Karpas-422 (cell line): Measurements from ENCODE around the gene APEX1. TPM values are rescaled to one million over a fixed set of nuclear protein-coding genes. Genes with fewer than 3 reads are reported as not detected.
"Not testable (repeated sequence)": the region's sequence is repeated elsewhere in the genome, so short reads cannot be mapped to it uniquely, and the experiment has no call there.

Experiments
- DNase-seq: peaks from one replicate; pipeline ENCODE4 v3.0.0-alpha.2; 2015
- H2AFZ ChIP-seq: fragments of 200-600 bp; sonication (generic); 2 replicates; pipeline ENCODE4 v1.6.1; 2014; ENCODE audit warnings: antibody characterized with exemption, low read length, mixed read lengths
- H3K27ac ChIP-seq: fragments of 200-600 bp; sonication (generic); 2 replicates; pipeline ENCODE4 v1.5.1; 2014; ENCODE audit warnings: mild to moderate bottlenecking, low read length, moderate library complexity
- H3K27me3 ChIP-seq: fragments of 200-600 bp; sonication (generic); 2 replicates; pipeline ENCODE4 v1.6.1; 2014; ENCODE audit warnings: low read length, mixed read lengths
- H3K36me3 ChIP-seq: fragments of 200-600 bp; sonication (generic); 2 replicates; pipeline ENCODE4 v1.6.1; 2014; ENCODE audit warnings: low read length, mixed read lengths; ENCODE audit not compliant: insufficient read depth
- H3K4me1 ChIP-seq: fragments of 200-600 bp; sonication (generic); 2 replicates; pipeline ENCODE4 v1.6.1; 2014; ENCODE audit warnings: mild to moderate bottlenecking, low read length, mixed read lengths
- H3K4me2 ChIP-seq: fragments of 200-600 bp; sonication (generic); 2 replicates; pipeline ENCODE4 v1.6.1; 2014; ENCODE audit warnings: low read length, low read depth, mild to moderate bottlenecking; ENCODE audit not compliant: poor library complexity, severe bottlenecking
- H3K4me3 ChIP-seq: fragments of 200-600 bp; sonication (generic); 2 replicates; pipeline ENCODE4 v1.5.1; 2014; ENCODE audit warnings: mild to moderate bottlenecking, antibody characterized with exemption, low read length, mixed read lengths
- H3K79me2 ChIP-seq: fragments of 200-600 bp; sonication (generic); 2 replicates; pipeline ENCODE4 v1.6.1; 2014; ENCODE audit warnings: mild to moderate bottlenecking, low read length, mixed read lengths
- H3K9ac ChIP-seq: fragments of 200-600 bp; sonication (generic); 2 replicates; pipeline ENCODE4 v1.6.0; 2014; ENCODE audit warnings: low read length
- H3K9me2 ChIP-seq: fragments of 200-600 bp; sonication (generic), shearing (Covaris generic); replicated peaks from 2 replicates; pipeline ENCODE4 v1.6.0; 2014; ENCODE audit warnings: mild to moderate bottlenecking, low read length, moderate library complexity; ENCODE audit not compliant: insufficient read depth
- H3K9me3 ChIP-seq: fragments of 300-700, 200-600 bp; sonication (generic); 2 replicates; pipeline ENCODE4 v1.6.1; 2014; ENCODE audit warnings: low read length, mixed read lengths
- H4K20me1 ChIP-seq: fragments of 200-600 bp; sonication (generic); 2 replicates; pipeline ENCODE4 v1.6.1; 2014; ENCODE audit warnings: mild to moderate bottlenecking, antibody characterized with exemption, low read length, low read depth; ENCODE audit not compliant: insufficient read depth
- total RNA-seq: library from RNA; depleted of rRNA; stranded (reverse); fragments of >200 nt; shearing (Covaris generic); gene quantifications from 2 replicates; pipeline ENCODE4 v1.2.3, GENCODE V29; 2014; ENCODE audit warnings: low replicate concordance

Gene APEX1
- total RNA-seq, 1 experiment from 2014 or later = 97.8 TPM

DNA sequence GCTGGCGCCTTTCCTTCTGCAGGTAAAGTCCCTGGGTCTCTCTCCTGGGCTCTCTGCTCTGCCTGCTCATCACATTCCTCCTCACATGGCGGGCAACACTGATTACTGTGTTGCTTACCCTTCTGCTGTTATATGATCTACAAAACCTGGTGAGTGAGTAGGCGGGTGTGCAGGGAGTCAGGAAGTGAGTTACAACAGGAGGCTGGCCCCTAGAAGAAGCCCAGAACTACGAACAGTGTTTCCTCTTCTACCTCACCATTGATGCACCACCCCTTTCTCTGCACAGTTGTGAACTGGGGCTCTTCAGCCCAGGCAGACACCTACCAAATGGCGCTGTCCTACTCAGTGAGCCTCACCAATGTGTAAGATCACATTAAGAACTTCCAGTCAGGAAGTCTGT is 14.1 kb upstream of the APEX1 start:
- Histone ChIP-seq H3K79me2 (no peaks in the 10 kb centered on the region), H3K36me3 (peaks cover 3% of the 10 kb centered on the region; the same call in 1 of the 2 replicates), H3K27me3 (no peaks in the 10 kb centered on the region), H3K9me3 (no peaks in the 10 kb centered on the region), H3K27ac (no peak overlapping the region), H2AFZ (no peak overlapping the region), H3K9me2 (no peaks in the 10 kb centered on the region), H4K20me1 (0 out of 2 replicates have a peak, but pooled peaks cover 3% of the 10 kb centered on the region), H3K4me3 (no peak overlapping the region), H3K4me1 (peaks cover 4% of the 10 kb centered on the region), H3K9ac (no peak overlapping the region), H3K4me2 (no peak overlapping the region)
- no peak for DNase-seq

DNA sequence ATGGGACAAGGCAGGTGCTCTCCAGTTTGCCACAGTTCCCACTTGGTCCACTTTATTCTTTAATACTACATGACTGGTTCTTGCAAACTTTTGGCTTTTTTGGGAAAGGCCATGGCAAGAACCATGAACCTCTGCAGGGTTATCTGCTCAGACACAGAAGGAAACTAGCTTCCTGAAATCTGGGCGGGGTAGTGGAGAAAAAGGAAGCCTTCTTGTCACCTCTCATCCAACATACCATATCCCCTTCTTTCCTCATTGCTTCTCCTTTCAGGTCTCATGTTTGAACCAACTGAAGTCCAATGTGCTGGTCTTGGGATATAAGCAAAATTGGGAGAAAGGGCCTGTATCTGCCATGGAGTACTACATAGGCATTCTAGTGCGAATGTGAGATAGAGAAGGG is 13.6 kb upstream of the APEX1 start:
- peaks cover 4% of the 10 kb centered on the region for H3K4me1 ChIP-seq
- no peaks in the 10 kb centered on the region for H3K9me3 ChIP-seq
- no peak for DNase-seq
- no peak overlapping the region for H3K4me2 ChIP-seq
- H2AFZ ChIP-seq = no peak overlapping the region
- 0 out of 2 replicates have a peak, but pooled peaks cover 3% of the 10 kb centered on the region for H4K20me1 ChIP-seq
- H3K79me2 ChIP-seq = no peaks in the 10 kb centered on the region
- no peak overlapping the region for H3K9ac ChIP-seq
- no peaks in the 10 kb centered on the region for H3K9me2 ChIP-seq
- peaks cover 8% of the 10 kb centered on the region for H3K36me3 ChIP-seq
- no peak overlapping the region for H3K4me3 ChIP-seq
- H3K27me3 ChIP-seq = no peaks in the 10 kb centered on the region
- no peak overlapping the region for H3K27ac ChIP-seq

DNA sequence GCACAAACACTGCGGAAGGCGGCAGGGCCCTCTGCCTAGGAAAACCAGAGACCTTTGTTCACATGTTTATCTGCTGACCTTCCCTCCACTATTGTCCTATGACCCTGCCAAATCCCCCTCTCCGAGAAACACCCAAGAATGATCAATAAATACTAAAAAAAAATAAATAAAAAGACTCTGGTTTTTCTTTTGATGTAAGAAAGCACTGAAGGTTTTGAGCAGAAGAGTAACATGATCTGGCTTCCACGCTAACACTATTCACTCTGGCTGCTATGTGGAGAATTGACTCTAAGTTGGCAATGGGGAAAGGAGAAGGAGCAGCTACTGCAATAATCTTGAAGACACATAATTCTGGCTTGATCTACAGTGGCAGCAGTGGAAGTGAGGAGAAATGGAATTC is 11.4 kb upstream of the APEX1 start:
- H3K4me1 ChIP-seq, H3K9me2 ChIP-seq, H3K9ac ChIP-seq, DNase-seq, H3K27ac ChIP-seq, H3K79me2 ChIP-seq, H3K4me3 ChIP-seq, H3K4me2 ChIP-seq, H2AFZ ChIP-seq, H4K20me1 ChIP-seq, H3K27me3 ChIP-seq, H3K9me3 ChIP-seq: not testable (repeated sequence)
- H3K36me3 ChIP-seq = peaks cover 30% of the 10 kb centered on the region

DNA sequence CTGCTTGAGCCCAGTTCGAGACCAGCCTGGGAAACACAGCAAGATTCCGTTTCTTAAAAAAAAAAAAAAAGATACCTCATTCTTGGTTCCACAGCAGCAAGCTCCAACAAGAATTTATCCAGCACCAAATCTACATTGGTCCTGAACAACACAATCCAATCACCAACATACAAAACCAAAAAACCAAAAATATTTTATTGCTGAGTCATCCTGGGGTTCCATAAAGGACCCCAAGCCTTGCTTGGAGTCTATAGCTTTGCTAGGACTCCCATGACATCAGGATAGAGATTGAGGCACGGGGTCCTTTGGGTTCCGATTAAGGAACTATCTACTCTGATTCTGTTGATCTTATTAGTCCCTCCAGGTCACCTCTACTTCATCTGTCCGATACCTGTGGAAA is 8.1 kb upstream of the APEX1 start:
- Histone ChIP-seq H3K9ac (no peak overlapping the region), H3K4me1 (no peaks in the 10 kb centered on the region), H3K79me2 (peaks cover 2% of the 10 kb centered on the region; the same call in 1 of the 2 replicates), H3K27me3 (no peaks in the 10 kb centered on the region), H3K4me3 (no peak overlapping the region), H2AFZ (no peak overlapping the region), H3K4me2 (no peak overlapping the region), H3K36me3 (peaks cover 50% of the 10 kb centered on the region), H3K27ac (no peak overlapping the region), H3K9me2 (no peaks in the 10 kb centered on the region), H4K20me1 (0 out of 2 replicates have a peak, but pooled peaks cover 3% of the 10 kb centered on the region), H3K9me3 (no peaks in the 10 kb centered on the region)
- DNase-seq = no peak

DNA sequence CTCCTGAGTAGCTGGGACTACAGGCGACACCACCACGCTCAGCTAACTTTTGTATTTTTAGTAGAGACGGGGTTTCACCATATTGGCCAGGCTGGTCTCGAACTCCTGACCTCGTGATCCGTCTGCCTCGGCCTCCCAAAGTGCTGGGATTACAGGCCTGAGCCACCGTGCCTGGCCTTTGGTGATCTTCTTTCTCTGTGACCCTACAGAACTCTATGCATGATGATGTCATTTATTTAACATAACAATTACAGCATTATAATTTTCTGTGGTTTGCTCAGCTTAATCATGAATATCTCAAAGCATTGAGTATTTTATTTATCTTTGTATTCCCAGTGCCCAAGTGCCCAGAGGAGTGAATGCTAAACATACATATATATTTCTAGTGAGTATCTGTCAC is 2.2 kb upstream of the APEX1 start:
- H3K9me3 ChIP-seq, H3K27me3 ChIP-seq, H3K9ac ChIP-seq, H4K20me1 ChIP-seq, DNase-seq, H3K27ac ChIP-seq, H2AFZ ChIP-seq, H3K4me3 ChIP-seq, H3K9me2 ChIP-seq: not testable (repeated sequence)
- peaks cover 50% of the 10 kb centered on the region for H3K79me2 ChIP-seq
- peak overlapping the region; percentile 81 for H3K4me2 ChIP-seq
- H3K36me3 ChIP-seq = peaks cover 52% of the 10 kb centered on the region
- peaks cover 26% of the 10 kb centered on the region for H3K4me1 ChIP-seq

DNA sequence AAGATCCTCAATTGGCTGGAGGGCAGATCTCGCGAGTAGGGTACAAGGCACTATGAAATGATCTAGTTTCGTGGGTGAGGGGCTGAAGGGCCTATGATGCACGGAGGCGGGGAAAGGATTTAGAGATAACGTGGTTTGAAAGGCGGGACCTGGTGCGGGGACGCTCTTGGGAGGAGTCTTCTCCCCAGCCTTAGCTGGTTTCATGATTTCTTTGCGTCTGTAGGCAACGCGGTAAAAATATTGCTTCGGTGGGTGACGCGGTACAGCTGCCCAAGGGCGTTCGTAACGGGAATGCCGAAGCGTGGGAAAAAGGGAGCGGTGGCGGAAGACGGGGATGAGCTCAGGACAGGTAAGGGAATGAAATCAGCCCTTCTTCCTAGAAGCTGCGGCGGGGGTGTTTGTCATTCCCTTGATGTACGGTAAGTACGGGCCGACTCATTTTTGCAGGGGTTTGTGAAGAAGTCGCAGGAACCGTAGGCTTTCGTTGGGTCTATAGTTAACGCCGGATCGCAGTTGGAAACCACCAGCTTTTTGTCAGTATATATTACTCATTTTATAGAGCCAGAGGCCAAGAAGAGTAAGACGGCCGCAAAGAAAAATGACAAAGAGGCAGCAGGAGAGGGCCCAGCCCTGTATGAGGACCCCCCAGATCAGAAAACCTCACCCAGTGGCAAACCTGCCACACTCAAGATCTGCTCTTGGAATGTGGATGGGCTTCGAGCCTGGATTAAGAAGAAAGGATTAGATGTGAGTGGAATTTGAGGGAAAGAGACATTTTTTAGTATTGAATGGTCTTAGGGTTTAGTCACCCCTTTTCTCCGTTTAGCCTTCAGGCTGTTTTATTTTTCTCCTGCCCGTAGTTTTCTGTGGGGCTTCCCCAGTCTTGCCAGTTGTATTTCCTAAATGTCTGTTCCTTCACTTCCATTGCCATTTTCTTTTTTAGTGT is 602 bp downstream of the APEX1 start:
- no peaks in the 10 kb centered on the region for H3K9me3 ChIP-seq
- no peaks in the 10 kb centered on the region for H3K27me3 ChIP-seq
- peak overlapping the region; percentile 86 for H3K4me3 ChIP-seq
- no peaks in the 10 kb centered on the region for H3K9me2 ChIP-seq
- peaks cover 7% of the 10 kb centered on the region for H4K20me1 ChIP-seq
- H3K36me3 ChIP-seq = peaks cover 44% of the 10 kb centered on the region
- H3K79me2 ChIP-seq = peaks cover 78% of the 10 kb centered on the region
- peak overlapping the region; percentile 66; the same call in 1 of the 2 replicates for H2AFZ ChIP-seq
- peaks cover 53% of the 10 kb centered on the region for H3K4me1 ChIP-seq
- H3K4me2 ChIP-seq = peak overlapping the region; percentile 81
- H3K9ac ChIP-seq = peak overlapping the region; percentile 83
- peak; percentile 97 for DNase-seq
- peak overlapping the region; percentile 80 for H3K27ac ChIP-seq

DNA sequence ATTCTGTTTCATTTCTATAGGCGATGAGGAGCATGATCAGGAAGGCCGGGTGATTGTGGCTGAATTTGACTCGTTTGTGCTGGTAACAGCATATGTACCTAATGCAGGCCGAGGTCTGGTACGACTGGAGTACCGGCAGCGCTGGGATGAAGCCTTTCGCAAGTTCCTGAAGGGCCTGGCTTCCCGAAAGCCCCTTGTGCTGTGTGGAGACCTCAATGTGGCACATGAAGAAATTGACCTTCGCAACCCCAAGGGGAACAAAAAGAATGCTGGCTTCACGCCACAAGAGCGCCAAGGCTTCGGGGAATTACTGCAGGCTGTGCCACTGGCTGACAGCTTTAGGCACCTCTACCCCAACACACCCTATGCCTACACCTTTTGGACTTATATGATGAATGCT is 1.9 kb downstream of the APEX1 start:
- Histone ChIP-seq H3K4me3 (peak overlapping the region; percentile 86), H3K27ac (no peak overlapping the region), H3K4me2 (peak overlapping the region; percentile 81), H2AFZ (no peak overlapping the region), H3K9ac (peak overlapping the region; percentile 83), H3K9me2 (no peaks in the 10 kb centered on the region), H3K4me1 (peaks cover 56% of the 10 kb centered on the region), H3K79me2 (peaks cover 81% of the 10 kb centered on the region), H3K27me3 (no peaks in the 10 kb centered on the region), H4K20me1 (peaks cover 10% of the 10 kb centered on the region), H3K9me3 (no peaks in the 10 kb centered on the region), H3K36me3 (peaks cover 37% of the 10 kb centered on the region)
- no peak for DNase-seq

DNA sequence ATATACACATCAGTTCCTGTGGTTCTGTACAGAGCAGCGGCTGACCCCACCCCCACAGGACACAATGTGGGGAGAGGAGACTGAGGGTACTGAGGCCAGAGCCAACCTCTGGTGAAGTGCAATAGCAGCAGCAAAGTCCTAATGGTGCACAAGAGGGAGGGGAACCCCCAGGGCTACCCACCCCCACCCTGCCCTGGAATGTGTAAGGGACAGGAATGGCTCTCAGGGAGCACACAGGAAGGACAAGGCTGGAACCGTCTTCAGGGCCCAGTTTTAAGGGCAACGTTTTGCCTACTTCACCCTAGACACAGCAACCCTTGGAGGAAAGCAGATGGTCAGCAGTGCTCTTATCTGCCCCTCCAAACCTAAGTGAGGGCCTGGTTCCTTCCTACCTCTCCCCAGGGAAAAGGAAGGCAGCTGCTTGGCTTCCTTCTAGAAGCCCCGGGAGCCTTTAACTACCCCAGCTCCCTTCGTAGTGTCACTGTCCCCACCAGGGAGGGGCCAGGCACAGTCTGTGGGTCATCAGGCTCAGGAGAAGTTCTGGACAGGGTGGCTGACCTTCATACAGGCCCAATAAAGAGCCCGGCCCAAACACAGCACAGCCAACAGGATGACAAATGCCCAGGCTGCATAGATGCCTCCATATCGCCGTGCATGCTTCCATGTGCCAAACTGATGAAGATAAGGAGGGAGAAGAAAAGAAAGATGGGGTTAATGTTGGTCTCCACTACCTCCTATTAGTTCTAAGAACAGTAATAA is 3.2 kb downstream of the APEX1 start:
- Histone ChIP-seq H3K27ac (no peak overlapping the region), H3K4me2 (peak overlapping the region; percentile 5), H3K79me2 (peaks cover 71% of the 10 kb centered on the region), H3K36me3 (peaks cover 29% of the 10 kb centered on the region), H3K9ac (peak overlapping the region; percentile 13; the same call in 1 of the 2 replicates), H4K20me1 (peaks cover 10% of the 10 kb centered on the region), H3K4me1 (peaks cover 60% of the 10 kb centered on the region), H3K4me3 (no peak overlapping the region), H2AFZ (no peak overlapping the region), H3K9me3 (no peaks in the 10 kb centered on the region), H3K9me2 (no peaks in the 10 kb centered on the region; the same call in 1 of the 2 replicates), H3K27me3 (no peaks in the 10 kb centered on the region)
- DNase-seq = no peak
